ENCODE data around the gene FZD2. TPM values are rescaled to one million over a fixed set of nuclear protein-coding genes. Genes with fewer than 3 reads are reported as not detected.

Gene FZD2
- total and polyA plus RNA-seq, 2 of the 8 experiments (the other 6 are each of a cell fraction or from before 2014, with no cell fraction given), result 17.6 to 86.7 TPM

DNA sequence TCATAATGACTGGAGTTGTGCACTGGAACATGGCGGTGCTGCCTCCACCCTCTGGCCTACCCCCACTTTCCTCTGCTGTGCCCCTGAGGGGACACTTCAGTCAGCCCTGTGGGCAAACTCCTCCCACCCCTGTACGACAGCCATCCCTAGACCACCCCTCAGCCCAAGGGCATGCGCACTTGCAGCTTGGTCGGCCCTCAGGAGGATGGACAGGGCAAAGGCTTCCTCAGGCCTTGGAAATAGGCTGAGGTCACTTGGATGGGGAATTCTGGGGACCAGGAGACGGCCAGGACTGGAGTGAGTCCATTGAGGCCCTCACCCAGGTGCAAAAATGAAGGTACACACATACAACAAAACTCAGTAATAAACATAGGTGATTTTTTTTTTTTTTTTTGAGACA is 41.0 kb downstream of the FZD2 start:
- H2BK20ac ChIP-seq (ENCODE audit: low read length), result no peak overlapping the region
- no peak overlapping the region for H3K23ac ChIP-seq (ENCODE audit: insufficient read length)
- 88% methylated on average over 5 of the region's 5 CpGs; no CpG with 5 or more reads in 1 of the 2 experiments for WGBS, 2 experiments (ENCODE audit: extremely low coverage in 1 of 2, insufficient coverage in 1 of 2, insufficient read length in 1 of 2, insufficient replicate concordance in 2 of 2, low coverage in 1 of 2, low lambda C conversion rate in 2 of 2, missing lambda C conversion rate in 1 of 2)
- H3K79me2 ChIP-seq (ENCODE audit: control insufficient read depth in 1 of 2, insufficient read depth in 2 of 2, low read length in 2 of 2), result no peaks in the 10 kb centered on the region
- no peak overlapping the region for H4K91ac ChIP-seq (replicated peaks; ENCODE audit: insufficient read length, low read length)
- H3K27me3 ChIP-seq (replicated peaks in 1 of 4; ENCODE audit: control insufficient read depth in 3 of 4, extremely low read depth in 1 of 4, insufficient read depth in 3 of 4, low read length in 3 of 4), result no peaks in the 10 kb centered on the region
- no peak overlapping the region for H2BK5ac ChIP-seq (ENCODE audit: low read depth, low read length)
- H3K14ac ChIP-seq (ENCODE audit: insufficient read length), result no peak overlapping the region
- no peak for TF ChIP-seq SRF (IDR thresholded peaks at IDR 0.05; ENCODE audit: low read depth, low read length)
- DNase-seq (ENCODE audit: low read depth in 1 of 2, low spot score in 2 of 2), result no peak
- 0 out of 2 replicates have a peak overlapping the region, but pooled peaks have one; percentile 8 for H2BK15ac ChIP-seq (ENCODE audit: low read length)
- no peak overlapping the region for H3K4me3 ChIP-seq (ENCODE audit: extremely low read depth in 1 of 4, insufficient read depth in 2 of 4, low read depth in 3 of 4, low read length in 4 of 4)
- H4K8ac ChIP-seq (ENCODE audit: extremely low read depth, insufficient read depth, low read length), result no peak overlapping the region; the same call in 1 of the 2 replicates
- ChIA-PET CTCF (ENCODE audit: partially characterized antibody) (interaction anchor here (0.9 to 1.1 kb wide), 2 partner anchors 19 to 205 kb away, joined by 3 to 4 read pairs; no protein-coding TSS in a partner anchor), POLR2A (ENCODE audit: partially characterized antibody) (interaction anchor here (1.1 to 1.4 kb wide), 2 partner anchors 37 to 41 kb away, joined by 3 read pairs; partner anchors contain the start of gene FZD2)
- FAIRE-seq, result no peak
- no peak overlapping the region for H3K4ac ChIP-seq (replicated peaks; ENCODE audit: insufficient read length, low read depth, low read length)
- no peaks in the 10 kb centered on the region for H3K9me3 ChIP-seq (ENCODE audit: insufficient read depth in 2 of 2, low read depth in 1 of 2, low read length in 1 of 2)
- no peaks in the 10 kb centered on the region for H3K36me3 ChIP-seq (ENCODE audit: control insufficient read depth in 2 of 4, insufficient read depth in 4 of 4, low read length in 3 of 4)
- H3K56ac ChIP-seq (replicated peaks; ENCODE audit: insufficient read length, low read depth, low read length), result no peak overlapping the region
- H3K23me2 ChIP-seq (ENCODE audit: low read depth, low read length), result no peaks in the 10 kb centered on the region; the same call in 1 of the 2 replicates
- no peaks in the 10 kb centered on the region for H4K20me1 ChIP-seq (replicated peaks in 1 of 2; ENCODE audit: control insufficient read depth in 1 of 2, insufficient read depth in 2 of 2, low read length in 2 of 2)
- no peak overlapping the region for H2AFZ ChIP-seq (ENCODE audit: low read length)
- no peak overlapping the region for H3K18ac ChIP-seq (ENCODE audit: extremely low read depth, low read length)
- H3K4me2 ChIP-seq (ENCODE audit: insufficient read depth in 1 of 2, low read depth in 2 of 2, low read length in 2 of 2), result no peak overlapping the region
- H4K5ac ChIP-seq (ENCODE audit: insufficient read length, low read depth, low read length), result no peak overlapping the region
- H3K9ac ChIP-seq (replicated peaks in 1 of 4; ENCODE audit: extremely low read depth in 1 of 4, low read depth in 3 of 4, low read length in 3 of 4), result no peak overlapping the region
- H2BK120ac ChIP-seq (replicated peaks; ENCODE audit: low read depth, low read length), result no peak overlapping the region
- no peak overlapping the region for H3K27ac ChIP-seq (ENCODE audit: low read depth, low read length)
- no peak overlapping the region for H2BK12ac ChIP-seq (ENCODE audit: low read depth, low read length)
- H2AK5ac ChIP-seq (ENCODE audit: low read depth, low read length), result no peak overlapping the region
- H3K79me1 ChIP-seq (ENCODE audit: low read depth, low read length), result no peaks in the 10 kb centered on the region
- H3K4me1 ChIP-seq (replicated peaks in 1 of 4; ENCODE audit: control insufficient read depth in 3 of 4, insufficient read depth in 4 of 4, low read length in 3 of 4), result peaks cover 5 to 11% (median 9%) of the 10 kb centered on the region in 4 experiments

Measured in H1 (cell line).